Neural cell (in vitro differentiated cells): Measurements from ENCODE around the gene HSD17B8. TPM values are rescaled to one million over a fixed set of nuclear protein-coding genes. Genes with fewer than 3 reads are reported as not detected.

Experiments
- H2AFZ ChIP-seq: fragments of 200-600, 300-800 bp; sonication (generic), shearing (Covaris generic); 2 replicates; pipeline ENCODE4 v1.6.0; 2014; ENCODE audit warnings: low read depth, mild to moderate bottlenecking, antibody characterized with exemption, low read length, moderate library complexity
- H3F3A ChIP-seq: fragments of 200-600 bp; shearing (Covaris generic); 2 replicates; pipeline ENCODE4 v1.6.1; 2016; ENCODE audit warnings: mild to moderate bottlenecking, moderate library complexity, mixed read lengths, antibody characterized with exemption, low read length; ENCODE audit not compliant: insufficient read depth, poor library complexity, severe bottlenecking
- H3K27ac ChIP-seq: fragments of 200-600, 300-800 bp; sonication (generic), shearing (Covaris generic); 2 replicates; pipeline ENCODE4 v1.5.1; 2014; ENCODE audit warnings: mild to moderate bottlenecking, low read length, moderate library complexity
- H3K27me3 ChIP-seq: fragments of 300-800, 200-600 bp; sonication (generic), shearing (Covaris generic); 2 replicates; pipeline ENCODE4 v1.6.0; 2014; ENCODE audit warnings: mild to moderate bottlenecking, low read depth, low read length, moderate library complexity; ENCODE audit not compliant: insufficient read depth
- H3K36me3 ChIP-seq: fragments of 300-800, 200-600 bp; sonication (generic), shearing (Covaris generic); 2 replicates; pipeline ENCODE4 v1.5.1; 2014; ENCODE audit warnings: mild to moderate bottlenecking, antibody characterized with exemption, low read length, moderate library complexity; ENCODE audit not compliant: insufficient read depth
- H3K4me2 ChIP-seq: fragments of 300-800, 200-600 bp; sonication (generic), shearing (Covaris generic); 2 replicates; pipeline ENCODE4 v1.6.0; 2014; ENCODE audit warnings: mild to moderate bottlenecking, low read length
- H3K4me3 ChIP-seq: fragments of 300-800, 200-600 bp; sonication (generic), shearing (Covaris generic); 2 replicates; pipeline ENCODE4 v1.5.1; 2014; ENCODE audit warnings: mild to moderate bottlenecking, low read length, moderate library complexity
- H3K79me2 ChIP-seq: fragments of 200-600 bp; shearing (Covaris generic); replicated peaks from 2 replicates; pipeline ENCODE4 v1.6.0; 2014; ENCODE audit warnings: mild to moderate bottlenecking, low read length, moderate library complexity; ENCODE audit not compliant: insufficient read depth
- H3K9ac ChIP-seq: fragments of 300-800, 200-600 bp; sonication (generic), shearing (Covaris generic); 2 replicates; pipeline ENCODE4 v1.6.1; 2016; ENCODE audit warnings: mild to moderate bottlenecking, low read length, mixed read lengths
- H3K9me2 ChIP-seq: fragments of 200-600 bp; shearing (Covaris generic); 2 replicates; pipeline ENCODE4 v1.6.1; 2016; ENCODE audit warnings: mild to moderate bottlenecking, low read length, mixed read lengths; ENCODE audit not compliant: insufficient read depth
- H3K9me3 ChIP-seq: fragments of 200-600, 300-800 bp; sonication (generic), shearing (Covaris generic); 2 replicates; pipeline ENCODE4 v1.6.1; 2016; ENCODE audit warnings: mild to moderate bottlenecking, mixed run types, low read length, moderate library complexity, mixed read lengths
- H4K20me1 ChIP-seq: fragments of 200-600 bp; shearing (Covaris generic); 2 replicates; pipeline ENCODE4 v1.6.1; 2016; ENCODE audit warnings: mild to moderate bottlenecking, mixed run types; ENCODE audit not compliant: insufficient read depth
- EP300 ChIP-seq: fragments of 450-650 bp; conservative IDR thresholded peaks from 2 replicates; pipeline ENCODE4 v1.6.1; 2014; ENCODE audit warnings: antibody characterized with exemption, mild to moderate bottlenecking, moderate library complexity; ENCODE audit not compliant: poor library complexity, severe bottlenecking
- EZH2 ChIP-seq: fragments of 200-600, 300-800 bp; shearing (Covaris generic), sonication (generic); IDR thresholded peaks from 2 replicates; pipeline ENCODE4 v1.6.1; 2014; ENCODE audit warnings: antibody characterized with exemption, low read length, borderline replicate concordance, mild to moderate bottlenecking; ENCODE audit not compliant: insufficient read depth, poor library complexity, severe bottlenecking
- MXI1 ChIP-seq: fragments of 450-650 bp; conservative IDR thresholded peaks from 2 replicates; pipeline ENCODE4 v1.6.1; 2014; ENCODE audit warnings: antibody characterized with exemption, mild to moderate bottlenecking; ENCODE audit not compliant: poor library complexity, severe bottlenecking
- POLR2AphosphoS5 ChIP-seq: IDR thresholded peaks from 2 replicates; pipeline ENCODE4 v1.6.1; 2012
- RAD21 ChIP-seq: fragments of 450-650 bp; conservative IDR thresholded peaks from 2 replicates; pipeline ENCODE4 v1.6.1; 2014; ENCODE audit warnings: antibody characterized with exemption, mild to moderate bottlenecking, moderate library complexity
- SMC3 ChIP-seq: fragments of 450-650 bp; conservative IDR thresholded peaks from 2 replicates; pipeline ENCODE4 v1.6.1; 2014; ENCODE audit warnings: antibody characterized with exemption, mild to moderate bottlenecking, moderate library complexity; ENCODE audit not compliant: poor library complexity
- TAF1 ChIP-seq: IDR thresholded peaks from 2 replicates; pipeline ENCODE4 v1.6.1; 2012; ENCODE audit warnings: low read depth
- polyA plus RNA-seq: library from polyadenylated mRNA; depleted of rRNA; stranded (reverse); fragments of >200 nt; gene quantifications from 2 replicates; pipeline ENCODE4 v1.2.3, GENCODE V29; 2014
- TF ChIP-seq, protein P1 (sequence below): fragments of 450-650 bp; IDR thresholded peaks from 2 replicates; pipeline ENCODE4 v1.5.1; 2014; ENCODE audit warnings: antibody characterized with exemption, mild to moderate bottlenecking, moderate library complexity; ENCODE audit not compliant: poor library complexity, severe bottlenecking
- TF ChIP-seq, protein P2 (sequence below): IDR thresholded peaks from 2 replicates; pipeline ENCODE4 v1.6.1; 2012; ENCODE audit warnings: borderline replicate concordance

The HSD17B8 gene
- polyA plus RNA-seq, 1 donor from 2014 or later = 7.3 TPM

DNA sequence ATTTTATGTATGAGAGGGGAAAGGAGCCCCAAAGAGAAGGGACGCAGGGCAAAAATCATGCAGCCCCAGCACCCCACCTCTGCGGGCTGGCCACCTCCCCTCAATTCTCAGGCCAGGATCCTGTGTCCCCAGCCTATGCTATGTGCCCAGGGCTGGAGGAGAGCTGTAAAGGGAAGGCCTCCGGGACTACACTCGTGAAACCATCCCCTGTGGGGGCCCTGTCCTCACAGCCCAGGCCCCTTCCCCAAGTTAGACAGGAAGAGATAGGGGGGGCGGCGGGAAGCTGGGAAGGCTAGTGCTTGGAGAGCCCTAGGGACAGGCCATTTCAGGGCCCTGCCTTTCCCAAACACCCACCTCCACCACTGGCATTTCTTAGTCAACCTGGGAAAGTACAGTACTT lies 10.8 kb upstream of the HSD17B8 start:
- no peak overlapping the region for H3K4me2 ChIP-seq
- TF ChIP-seq, protein P1, sequence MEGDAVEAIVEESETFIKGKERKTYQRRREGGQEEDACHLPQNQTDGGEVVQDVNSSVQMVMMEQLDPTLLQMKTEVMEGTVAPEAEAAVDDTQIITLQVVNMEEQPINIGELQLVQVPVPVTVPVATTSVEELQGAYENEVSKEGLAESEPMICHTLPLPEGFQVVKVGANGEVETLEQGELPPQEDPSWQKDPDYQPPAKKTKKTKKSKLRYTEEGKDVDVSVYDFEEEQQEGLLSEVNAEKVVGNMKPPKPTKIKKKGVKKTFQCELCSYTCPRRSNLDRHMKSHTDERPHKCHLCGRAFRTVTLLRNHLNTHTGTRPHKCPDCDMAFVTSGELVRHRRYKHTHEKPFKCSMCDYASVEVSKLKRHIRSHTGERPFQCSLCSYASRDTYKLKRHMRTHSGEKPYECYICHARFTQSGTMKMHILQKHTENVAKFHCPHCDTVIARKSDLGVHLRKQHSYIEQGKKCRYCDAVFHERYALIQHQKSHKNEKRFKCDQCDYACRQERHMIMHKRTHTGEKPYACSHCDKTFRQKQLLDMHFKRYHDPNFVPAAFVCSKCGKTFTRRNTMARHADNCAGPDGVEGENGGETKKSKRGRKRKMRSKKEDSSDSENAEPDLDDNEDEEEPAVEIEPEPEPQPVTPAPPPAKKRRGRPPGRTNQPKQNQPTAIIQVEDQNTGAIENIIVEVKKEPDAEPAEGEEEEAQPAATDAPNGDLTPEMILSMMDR = no peak
- TF ChIP-seq SMC3 (no peak), MXI1 (no peak), TAF1 (no peak), POLR2AphosphoS5 (no peak), RAD21 (no peak), EP300 (no peak), EZH2 (no peak)
- TF ChIP-seq, protein P2, sequence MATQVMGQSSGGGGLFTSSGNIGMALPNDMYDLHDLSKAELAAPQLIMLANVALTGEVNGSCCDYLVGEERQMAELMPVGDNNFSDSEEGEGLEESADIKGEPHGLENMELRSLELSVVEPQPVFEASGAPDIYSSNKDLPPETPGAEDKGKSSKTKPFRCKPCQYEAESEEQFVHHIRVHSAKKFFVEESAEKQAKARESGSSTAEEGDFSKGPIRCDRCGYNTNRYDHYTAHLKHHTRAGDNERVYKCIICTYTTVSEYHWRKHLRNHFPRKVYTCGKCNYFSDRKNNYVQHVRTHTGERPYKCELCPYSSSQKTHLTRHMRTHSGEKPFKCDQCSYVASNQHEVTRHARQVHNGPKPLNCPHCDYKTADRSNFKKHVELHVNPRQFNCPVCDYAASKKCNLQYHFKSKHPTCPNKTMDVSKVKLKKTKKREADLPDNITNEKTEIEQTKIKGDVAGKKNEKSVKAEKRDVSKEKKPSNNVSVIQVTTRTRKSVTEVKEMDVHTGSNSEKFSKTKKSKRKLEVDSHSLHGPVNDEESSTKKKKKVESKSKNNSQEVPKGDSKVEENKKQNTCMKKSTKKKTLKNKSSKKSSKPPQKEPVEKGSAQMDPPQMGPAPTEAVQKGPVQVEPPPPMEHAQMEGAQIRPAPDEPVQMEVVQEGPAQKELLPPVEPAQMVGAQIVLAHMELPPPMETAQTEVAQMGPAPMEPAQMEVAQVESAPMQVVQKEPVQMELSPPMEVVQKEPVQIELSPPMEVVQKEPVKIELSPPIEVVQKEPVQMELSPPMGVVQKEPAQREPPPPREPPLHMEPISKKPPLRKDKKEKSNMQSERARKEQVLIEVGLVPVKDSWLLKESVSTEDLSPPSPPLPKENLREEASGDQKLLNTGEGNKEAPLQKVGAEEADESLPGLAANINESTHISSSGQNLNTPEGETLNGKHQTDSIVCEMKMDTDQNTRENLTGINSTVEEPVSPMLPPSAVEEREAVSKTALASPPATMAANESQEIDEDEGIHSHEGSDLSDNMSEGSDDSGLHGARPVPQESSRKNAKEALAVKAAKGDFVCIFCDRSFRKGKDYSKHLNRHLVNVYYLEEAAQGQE = no peak
- H3K79me2 ChIP-seq = no peaks in the 10 kb centered on the region
- H3K9ac ChIP-seq = no peak overlapping the region
- no peaks in the 10 kb centered on the region for H3F3A ChIP-seq
- no peaks in the 10 kb centered on the region for H4K20me1 ChIP-seq
- peaks cover 17% of the 10 kb centered on the region for H3K27me3 ChIP-seq
- H3K9me3 ChIP-seq = no peaks in the 10 kb centered on the region
- no peaks in the 10 kb centered on the region for H3K9me2 ChIP-seq
- H3K27ac ChIP-seq = no peak overlapping the region
- H2AFZ ChIP-seq = no peak overlapping the region
- no peak overlapping the region for H3K4me3 ChIP-seq
- peaks cover 8% of the 10 kb centered on the region for H3K36me3 ChIP-seq

DNA sequence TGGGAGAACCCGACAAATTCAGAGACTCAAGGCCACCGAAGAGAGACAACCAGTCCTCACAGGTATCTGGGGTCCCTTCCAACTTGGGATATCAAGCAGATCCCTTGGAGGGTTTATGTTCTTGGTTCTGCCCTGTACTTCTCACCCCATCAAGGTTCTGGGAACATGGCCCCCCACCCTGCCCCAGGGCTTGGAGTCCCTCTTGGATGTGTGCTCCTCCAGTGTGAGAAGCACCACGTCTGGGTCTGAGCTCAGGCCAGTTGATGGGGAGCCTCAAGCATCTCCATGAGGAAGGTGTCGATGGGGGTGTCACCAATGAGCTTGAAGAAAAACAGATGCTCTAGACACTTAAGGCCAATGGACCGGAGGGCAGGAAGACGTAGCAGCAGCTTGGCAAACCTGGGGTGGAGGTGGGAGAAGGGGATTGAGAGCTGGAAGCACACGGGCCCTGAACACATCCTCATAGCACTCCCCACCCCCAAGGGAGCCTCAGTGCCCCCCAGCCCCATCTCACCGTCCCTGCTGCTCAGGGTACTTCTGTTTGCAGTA lies 9.9 kb upstream of the HSD17B8 start:
- H3K79me2 ChIP-seq = peaks cover 4% of the 10 kb centered on the region
- TF ChIP-seq RAD21 = no peak
- TF ChIP-seq, protein P1 = no peak
- TF ChIP-seq SMC3 = no peak
- TF ChIP-seq, protein P2 = no peak
- TF ChIP-seq TAF1 = no peak
- no peak for TF ChIP-seq EP300
- no peak for TF ChIP-seq EZH2
- no peak for TF ChIP-seq POLR2AphosphoS5
- TF ChIP-seq MXI1 = no peak
- peaks cover 17% of the 10 kb centered on the region for H3K27me3 ChIP-seq
- no peaks in the 10 kb centered on the region for H4K20me1 ChIP-seq
- H3F3A ChIP-seq = no peaks in the 10 kb centered on the region
- H3K36me3 ChIP-seq = peaks cover 8% of the 10 kb centered on the region
- no peak overlapping the region for H3K27ac ChIP-seq
- no peaks in the 10 kb centered on the region for H3K9me2 ChIP-seq
- no peak overlapping the region for H3K4me2 ChIP-seq
- H3K9me3 ChIP-seq = no peaks in the 10 kb centered on the region
- no peak overlapping the region for H2AFZ ChIP-seq
- no peak overlapping the region for H3K9ac ChIP-seq
- no peak overlapping the region for H3K4me3 ChIP-seq
